Germinal center (tissue), 1 donor: ENCODE results near the gene DSCAM.

Source experiments
- DNase-seq: peaks from one replicate; pipeline ENCODE4 v3.0.0; 2012; ENCODE audit warnings: mixed read lengths, low spot score

DSCAM gene

GRCh38 chr21:40837456-40837855 is 9.5 kb downstream of the DSCAM start:
- no peak for DNase-seq

- DNase-seq, result no peak
Observed at GRCh38 chr21:40835184-40835694, 11.7 kb downstream of the DSCAM start.

- DNase-seq, result no peak
Observed at GRCh38 chr21:40833184-40833583, 13.8 kb downstream of the DSCAM start.

- DNase-seq, result no peak
Observed at GRCh38 chr21:40832316-40832715, 14.6 kb downstream of the DSCAM start.

DNA sequence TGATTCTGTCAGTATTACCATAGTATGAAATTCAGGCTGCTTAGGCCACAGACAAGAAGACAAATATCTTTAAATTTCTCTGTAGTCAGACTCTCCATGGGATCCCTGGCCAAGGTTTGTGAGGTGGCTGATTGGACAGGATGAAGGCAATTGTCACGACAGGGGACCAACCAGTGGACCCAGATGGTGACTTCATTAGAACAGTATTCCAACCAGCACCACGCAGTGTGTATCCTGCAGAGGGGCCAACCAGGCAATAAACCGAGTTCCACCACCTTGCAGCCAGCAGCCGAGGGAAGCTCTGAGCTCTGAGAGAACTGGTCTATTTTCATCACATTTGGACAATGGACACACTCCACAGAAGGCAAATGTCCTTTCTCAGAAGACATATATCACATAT is 16.1 kb downstream of the DSCAM start:
- DNase-seq, result no peak

DNA sequence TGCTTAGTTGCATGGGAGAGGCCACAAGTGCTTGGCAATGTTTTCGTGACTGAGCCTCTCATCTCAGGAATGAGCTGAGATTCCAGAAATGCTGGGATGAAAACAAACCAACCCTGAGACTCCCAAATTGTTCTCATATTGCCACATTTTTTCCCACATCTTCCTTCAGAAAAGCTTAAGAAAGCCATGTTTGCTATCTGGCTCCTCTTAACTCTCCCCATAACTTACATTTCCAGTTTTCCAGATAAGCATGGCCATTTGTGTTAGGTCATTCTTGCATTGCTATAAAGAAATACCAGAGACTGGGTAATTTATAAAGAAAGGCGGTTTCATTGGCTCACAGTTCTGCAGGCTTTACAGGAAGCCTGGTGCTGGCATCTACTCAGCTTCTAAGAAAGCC is 17.2 kb downstream of the DSCAM start:
- no peak for DNase-seq

DNA sequence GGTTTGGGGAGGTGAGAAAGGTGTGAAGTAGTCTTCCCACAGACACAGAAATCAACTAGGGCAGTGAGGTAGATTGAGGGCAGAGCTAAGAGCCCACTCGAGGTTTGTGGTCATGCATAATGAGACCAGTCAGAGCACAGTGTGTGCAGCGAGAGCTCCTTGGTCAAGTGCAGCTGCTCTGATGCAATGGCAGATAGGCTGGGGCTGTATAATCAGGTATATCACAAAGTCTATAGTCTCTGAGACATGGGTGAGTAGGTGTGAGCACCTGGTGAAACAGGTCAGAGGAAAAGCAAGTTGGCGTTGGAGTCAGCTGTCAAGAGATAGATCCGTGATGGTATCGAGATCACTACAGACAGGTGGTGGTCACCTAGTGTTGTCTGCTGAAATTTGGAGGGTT is 17.6 kb downstream of the DSCAM start:
- DNase-seq, result no peak

GRCh38 chr21:40827509-40827908 is 19.4 kb downstream of the DSCAM start:
- DNase-seq, result no peak

DNA sequence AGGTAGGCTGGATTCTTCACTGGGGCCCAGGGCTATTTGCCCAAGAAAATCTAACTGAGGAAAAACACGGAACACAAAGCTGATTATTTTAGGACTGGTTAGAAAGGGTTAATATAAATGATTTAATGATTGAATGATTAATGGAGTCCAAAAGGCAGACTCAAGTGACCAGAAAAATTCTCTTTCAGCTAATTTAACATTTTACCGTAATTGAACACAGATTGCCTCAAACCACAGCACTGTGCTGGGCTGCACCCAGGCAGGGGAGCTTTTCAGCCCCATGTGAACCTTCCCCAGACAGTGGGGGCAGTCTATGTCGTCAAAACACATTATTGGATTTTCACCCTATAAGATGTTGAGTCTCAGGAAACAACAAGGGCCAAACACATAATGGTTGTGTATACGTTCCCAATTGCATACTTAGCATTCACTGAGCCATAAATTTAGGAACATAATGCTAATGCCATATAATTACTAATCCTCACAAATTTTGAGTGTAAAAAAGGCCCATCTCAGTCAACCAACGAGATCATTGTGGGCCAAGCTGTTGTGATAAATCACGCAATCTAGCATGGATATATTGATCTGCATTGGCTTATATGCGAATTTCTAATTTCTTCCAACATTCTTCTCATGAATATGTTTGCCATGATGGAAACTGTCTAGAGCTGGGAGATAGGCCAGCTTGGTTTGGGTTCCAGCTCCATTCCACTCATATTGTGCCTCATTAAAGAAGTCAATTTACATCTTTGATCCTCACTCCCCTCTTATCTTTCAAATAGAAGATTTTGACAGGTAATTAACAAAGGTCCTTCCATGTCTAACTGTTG is 27.7 kb downstream of the DSCAM start:
- no peak for DNase-seq

- DNase-seq, result no peak
Observed at GRCh38 chr21:40813918-40814317, 33.0 kb downstream of the DSCAM start.

DNA sequence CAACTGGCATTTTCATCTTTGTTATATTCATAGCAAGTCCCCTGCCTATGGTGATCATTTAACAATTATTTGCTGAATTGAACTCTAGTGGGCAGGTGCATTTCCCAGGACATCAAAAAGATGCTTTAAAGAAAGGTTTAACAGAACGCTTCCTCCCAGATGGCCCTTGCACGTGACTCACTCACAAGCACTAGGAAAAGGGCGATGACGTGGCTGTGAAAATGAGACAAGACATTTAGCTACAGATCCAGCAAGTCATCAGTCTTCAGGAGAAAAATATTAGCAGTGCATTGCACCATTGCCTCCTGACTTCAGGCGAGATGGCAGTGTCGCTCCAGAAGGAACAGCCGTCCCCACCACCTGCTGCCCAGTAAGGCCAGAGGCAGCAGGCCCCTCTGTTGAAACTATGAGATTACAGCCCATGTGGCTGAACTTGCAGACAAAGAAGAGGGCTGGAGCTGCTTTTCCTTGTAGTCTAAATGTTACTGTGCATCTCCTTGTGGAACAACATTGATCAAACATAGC is 37.2 kb downstream of the DSCAM start:
- no peak for DNase-seq

DNA sequence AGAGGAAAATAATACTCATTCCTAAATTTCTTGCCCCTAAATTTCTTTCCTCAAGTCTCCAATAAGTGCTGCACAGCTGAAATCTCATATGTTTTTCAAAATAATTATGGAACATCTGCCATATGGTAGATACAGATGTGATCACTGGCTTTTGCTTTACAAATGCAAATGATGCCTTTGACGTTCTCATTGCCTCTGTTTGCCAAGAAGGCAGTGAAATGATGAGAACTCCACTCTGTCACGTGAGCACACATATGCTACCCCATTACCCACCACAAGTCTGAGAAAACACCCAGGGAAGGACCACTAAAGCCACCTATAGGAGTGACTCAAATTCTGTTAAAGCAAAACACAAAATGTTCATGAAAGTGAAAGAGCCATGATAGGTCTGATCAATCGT is 43.9 kb downstream of the DSCAM start:
- no peak for DNase-seq

GRCh38 chr21:40800126-40800525 is 46.8 kb downstream of the DSCAM start:
- no peak for DNase-seq

- DNase-seq, result no peak
Observed at GRCh38 chr21:40797891-40798290, 49.1 kb downstream of the DSCAM start.

- DNase-seq, result no peak
Observed at GRCh38 chr21:40797410-40797809, 49.5 kb downstream of the DSCAM start.

DNA sequence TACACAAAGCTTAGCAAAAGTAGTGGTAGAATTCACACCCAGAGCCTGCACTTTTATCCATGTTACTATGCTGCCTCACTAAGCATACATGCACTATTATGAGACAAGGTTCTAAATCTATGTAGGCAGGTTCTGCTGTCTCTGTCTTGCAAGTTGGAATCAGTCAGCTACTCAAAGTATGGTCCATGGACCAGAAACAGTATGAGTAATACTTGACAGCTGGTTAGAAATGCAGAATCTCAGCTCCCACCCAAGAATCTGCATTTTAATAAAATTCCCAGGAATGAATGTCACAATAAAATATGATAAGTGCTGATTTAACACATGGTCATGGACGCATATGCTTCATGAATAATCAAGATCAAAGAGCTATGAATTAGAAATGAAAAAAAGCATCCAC is 50.5 kb downstream of the DSCAM start:
- DNase-seq, result no peak

- no peak for DNase-seq
Observed at GRCh38 chr21:40795313-40795712, 51.6 kb downstream of the DSCAM start.

DNA sequence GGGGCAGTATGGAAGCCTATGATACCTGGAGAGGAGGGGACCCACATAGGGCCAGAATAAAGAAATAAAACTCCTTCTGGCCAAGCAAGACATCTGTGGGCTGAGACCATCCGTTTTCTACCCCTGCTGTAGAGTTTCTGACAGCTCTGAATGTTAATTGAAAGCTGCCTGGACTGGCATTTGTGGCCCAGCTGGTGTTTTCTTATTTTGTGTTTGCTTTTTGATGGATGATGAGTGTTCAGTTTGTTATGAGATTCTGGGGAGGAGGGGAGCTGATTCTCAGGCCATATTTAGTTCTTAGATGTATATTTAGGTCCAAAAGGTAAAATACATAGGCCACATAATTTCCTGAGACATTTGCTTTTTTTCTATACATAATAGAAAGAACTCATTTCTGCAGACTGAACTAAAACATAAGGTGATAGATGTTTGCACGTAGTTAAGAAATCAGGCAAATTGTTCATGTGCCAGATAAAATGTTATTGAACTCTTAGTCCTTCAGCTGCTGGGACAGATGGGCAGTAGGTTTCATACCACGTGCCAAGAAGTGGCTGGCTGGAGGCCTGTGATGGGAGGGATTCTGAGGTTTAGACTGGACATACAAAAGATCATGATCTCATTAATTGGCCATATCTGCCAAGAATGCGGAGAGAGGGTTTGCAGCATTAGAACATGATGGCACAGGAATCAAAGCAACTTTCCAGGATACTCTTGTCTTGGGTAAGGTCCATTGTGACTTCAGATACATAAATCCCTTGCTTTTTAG is 54.1 kb downstream of the DSCAM start:
- DNase-seq, result no peak

DNA sequence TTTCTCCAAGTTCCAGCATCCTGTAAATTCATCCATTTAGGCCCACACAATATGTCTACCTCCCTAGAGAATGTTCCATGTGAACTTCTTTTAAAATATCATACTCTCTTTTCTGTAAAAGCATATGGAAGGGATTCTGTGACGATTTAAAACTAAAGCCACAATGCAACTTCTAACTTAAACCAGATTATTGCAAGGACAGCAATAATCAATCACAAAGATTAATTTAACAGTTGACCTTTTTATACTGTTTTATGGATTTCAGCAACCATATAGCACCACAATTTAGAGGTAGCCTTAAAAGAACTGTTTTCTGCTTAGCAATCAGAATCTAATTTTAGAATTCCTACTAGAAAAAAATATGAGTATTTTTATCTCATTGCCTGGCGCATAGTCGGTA is 58.3 kb downstream of the DSCAM start:
- no peak for DNase-seq

- DNase-seq, result no peak
Observed at GRCh38 chr21:40783404-40783803, 63.6 kb downstream of the DSCAM start.

DNA sequence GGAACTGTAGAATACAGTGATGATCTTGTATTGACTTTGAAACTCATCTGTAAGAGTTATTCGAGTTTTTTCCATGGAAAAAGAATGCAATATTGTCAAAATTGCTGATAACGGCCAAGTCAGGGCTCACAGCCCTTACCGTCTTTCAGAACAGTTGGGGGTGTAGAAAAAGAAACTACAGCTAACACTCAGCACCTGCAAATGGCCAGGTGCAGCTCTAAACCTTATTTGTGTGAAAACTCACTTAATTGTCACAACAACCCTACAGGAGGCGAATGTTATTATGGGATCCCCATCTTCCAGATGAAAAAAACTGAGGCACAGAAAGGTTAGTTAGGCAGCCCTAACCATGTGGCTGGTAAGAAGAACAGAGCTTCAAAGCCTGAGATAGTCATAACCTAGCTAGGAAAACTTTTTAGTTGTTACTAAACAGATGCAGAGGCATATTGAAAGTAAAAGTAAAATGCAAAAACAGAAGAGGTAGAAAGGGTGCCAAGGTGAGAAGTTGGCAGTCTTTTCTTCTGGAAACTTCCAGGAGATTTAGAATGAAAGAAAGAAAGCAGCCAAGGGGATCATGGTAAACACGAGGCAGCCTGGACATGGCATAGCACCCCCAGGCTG is 76.4 kb downstream of the DSCAM start:
- no peak for DNase-seq

GRCh38 chr21:40769231-40769630 is 77.7 kb downstream of the DSCAM start:
- DNase-seq, result no peak

DNA sequence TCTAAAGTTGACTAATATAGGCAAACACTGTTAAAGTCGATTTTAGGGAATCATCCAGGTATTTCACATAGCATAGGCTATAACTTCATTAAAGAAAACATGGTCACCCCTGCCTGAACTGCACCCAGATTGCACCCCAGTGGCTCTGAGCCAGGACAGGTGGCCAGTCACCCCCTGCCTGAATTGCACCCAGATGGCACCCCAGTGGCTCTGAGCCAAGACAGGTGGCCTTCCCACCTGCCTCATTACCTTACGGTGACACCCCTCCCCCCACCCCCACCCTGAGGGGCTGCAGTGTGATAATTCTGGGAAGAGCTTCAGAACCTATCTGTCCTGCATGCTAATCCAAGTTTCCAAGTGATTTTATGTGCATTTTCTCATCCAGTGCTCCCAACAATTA is 78.9 kb downstream of the DSCAM start:
- no peak for DNase-seq
